Stimulated activated naive CD4-positive, alpha-beta T cell treated with Interleukin-2 at 50 U/mL for 16 hours (primary cell): ENCODE results near the gene CEP131.

Experiments
- DNase-seq: peaks from one replicate; lab custom pipeline; 2025; lab: John Stamatoyannopoulos, UW

Gene CEP131

GRCh38 chr17:81223762-81224130 is 981 bp upstream of the CEP131 start:
- DNase-seq = no peak

GRCh38 chr17:81222620-81222905 is 202 bp downstream of the CEP131 start:
- no peak for DNase-seq

GRCh38 chr17:81221842-81222619 is 734 bp downstream of the CEP131 start:
- no peak for DNase-seq

GRCh38 chr17:81221371-81221841 is 1.4 kb downstream of the CEP131 start:
- no peak for DNase-seq

- no peak for DNase-seq
Measured at GRCh38 chr17:81219476-81220180, 3.1 kb downstream of the CEP131 start.

- DNase-seq = no peak
Measured at GRCh38 chr17:81218991-81219390, 3.8 kb downstream of the CEP131 start.

- no peak for DNase-seq
Measured at GRCh38 chr17:81218459-81218858, 4.3 kb downstream of the CEP131 start.

- no peak for DNase-seq
Measured at GRCh38 chr17:81217491-81217890, 5.3 kb downstream of the CEP131 start.

GRCh38 chr17:81213978-81214377 is 8.8 kb downstream of the CEP131 start:
- DNase-seq = no peak

- no peak for DNase-seq
Measured at GRCh38 chr17:81212365-81212764, 10.4 kb downstream of the CEP131 start.

GRCh38 chr17:81210868-81211267 is 11.9 kb downstream of the CEP131 start:
- no peak for DNase-seq

- no peak for DNase-seq
Measured at GRCh38 chr17:81210466-81210865, 12.3 kb downstream of the CEP131 start.

- no peak for DNase-seq
Measured at GRCh38 chr17:81209141-81209540, 13.6 kb downstream of the CEP131 start.

GRCh38 chr17:81208651-81209050 is 14.1 kb downstream of the CEP131 start:
- no peak for DNase-seq

GRCh38 chr17:81207610-81208581 is 14.9 kb downstream of the CEP131 start:
- DNase-seq = no peak

- no peak for DNase-seq
Measured at GRCh38 chr17:81206657-81207056, 16.1 kb downstream of the CEP131 start.

GRCh38 chr17:81206166-81206565 is 16.6 kb downstream of the CEP131 start:
- no peak for DNase-seq

GRCh38 chr17:81204578-81204977 is 18.2 kb downstream of the CEP131 start:
- no peak for DNase-seq

- DNase-seq = no peak
Measured at GRCh38 chr17:81203136-81203535, 19.6 kb downstream of the CEP131 start.

GRCh38 chr17:81202318-81202717 is 20.4 kb downstream of the CEP131 start:
- DNase-seq = no peak

GRCh38 chr17:81200695-81201580 is 21.8 kb downstream of the CEP131 start:
- no peak for DNase-seq
